NCI-H748 (cell line): Measurements from ENCODE around the gene PRKCQ.

ENCODE experiments used
- DNase-seq: peaks from one replicate; lab custom pipeline; 2025; ENCODE audit not compliant: unreplicated experiment; lab: John Stamatoyannopoulos, UW

The PRKCQ gene

DNA sequence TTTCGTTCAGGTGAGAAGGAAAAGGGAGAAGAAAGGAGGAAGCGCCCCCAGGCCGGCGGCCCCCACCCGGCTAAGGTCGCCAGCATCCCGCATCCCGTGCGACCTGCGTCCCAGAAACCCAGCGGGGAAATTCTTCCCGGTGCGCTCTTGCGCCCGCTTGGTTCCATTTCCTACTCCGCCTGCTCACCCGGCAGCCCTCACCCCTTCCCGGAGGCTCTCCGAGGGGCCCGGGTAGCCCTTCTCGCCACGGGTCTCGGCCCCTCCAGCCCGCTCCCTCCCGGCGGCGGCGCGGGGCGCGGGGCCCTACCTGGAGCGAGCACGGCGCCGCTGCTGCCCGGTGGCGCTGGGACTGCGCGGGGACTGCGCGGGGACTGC is at the start of gene PRKCQ:
PRKCQ (minus strand) TSS at position 373 of the 375 bp plus-strand sequence. CDS start 65,141 bp downstream, outside the sequence.
- DNase-seq = peak; percentile 18

DNA sequence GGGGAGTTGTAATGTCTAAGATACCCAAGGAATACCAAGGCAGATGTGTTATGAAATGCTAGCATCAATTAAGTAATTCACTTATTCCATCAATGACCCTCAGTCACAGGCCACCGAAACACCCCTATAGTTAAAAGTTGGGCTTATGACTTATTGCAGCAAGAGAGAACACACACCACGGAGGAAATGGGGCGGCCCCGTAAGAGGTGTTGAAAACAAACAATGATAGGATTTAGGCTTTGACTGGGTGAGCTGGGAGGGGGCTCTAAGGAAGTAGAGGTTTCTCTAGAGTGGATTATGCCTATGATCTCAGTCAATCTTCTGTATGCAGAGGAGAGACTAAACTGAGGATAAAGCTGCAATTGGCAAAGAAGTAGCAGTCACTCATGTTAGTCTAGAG is 45.4 kb upstream of the PRKCQ start:
- DNase-seq = no peak

DNA sequence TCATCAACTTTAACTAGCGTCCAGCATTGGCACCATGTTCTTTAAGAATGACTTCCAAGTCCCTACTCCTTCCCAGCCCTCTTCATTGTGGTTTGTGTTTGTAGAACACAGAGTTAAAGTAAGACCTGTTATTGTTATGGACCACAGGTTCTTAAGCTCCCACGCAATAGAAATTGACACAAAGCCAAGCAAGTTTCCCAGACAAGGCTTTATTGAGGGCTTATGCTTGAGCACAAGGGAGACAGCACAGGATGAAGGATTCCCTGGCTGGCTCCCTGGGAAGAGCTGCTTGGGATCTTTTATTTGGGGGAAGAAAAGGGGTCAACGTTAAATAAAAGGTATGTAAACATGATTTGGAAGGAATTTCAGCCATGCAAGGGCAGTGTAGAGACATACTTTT is 44.3 kb upstream of the PRKCQ start:
- DNase-seq = no peak

GRCh38 chr10:6622921-6623320 is 42.8 kb upstream of the PRKCQ start:
- DNase-seq = no peak

- no peak for DNase-seq
These were observed 41.5 kb upstream of the PRKCQ start for GRCh38 chr10:6621536-6621935.

- DNase-seq = no peak
These were observed 39.6 kb upstream of the PRKCQ start for GRCh38 chr10:6619660-6620059.

DNA sequence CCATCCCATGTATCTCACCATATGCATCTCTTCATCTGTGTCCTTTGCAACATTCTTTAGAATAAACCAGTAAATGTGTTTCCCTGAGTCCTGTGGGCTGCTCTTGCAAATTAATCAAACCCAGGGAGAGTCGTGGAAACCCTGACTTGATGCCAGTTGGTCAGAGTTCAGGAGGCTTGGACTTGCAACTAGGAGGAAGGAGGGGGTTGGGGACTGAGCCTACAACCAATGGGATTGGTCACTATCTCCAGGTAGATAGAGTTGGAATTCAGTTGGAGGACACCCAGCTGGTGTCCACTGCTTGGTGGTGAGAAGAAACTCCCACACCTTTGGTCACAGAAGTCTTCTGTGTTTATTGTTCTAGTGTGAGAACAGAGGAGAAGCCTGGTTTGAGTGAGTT is 38.3 kb upstream of the PRKCQ start:
- no peak for DNase-seq

- DNase-seq = no peak
These were observed 37.4 kb upstream of the PRKCQ start for GRCh38 chr10:6617309-6618076.

- DNase-seq = no peak
These were observed 35.9 kb upstream of the PRKCQ start for GRCh38 chr10:6615971-6616370.

DNA sequence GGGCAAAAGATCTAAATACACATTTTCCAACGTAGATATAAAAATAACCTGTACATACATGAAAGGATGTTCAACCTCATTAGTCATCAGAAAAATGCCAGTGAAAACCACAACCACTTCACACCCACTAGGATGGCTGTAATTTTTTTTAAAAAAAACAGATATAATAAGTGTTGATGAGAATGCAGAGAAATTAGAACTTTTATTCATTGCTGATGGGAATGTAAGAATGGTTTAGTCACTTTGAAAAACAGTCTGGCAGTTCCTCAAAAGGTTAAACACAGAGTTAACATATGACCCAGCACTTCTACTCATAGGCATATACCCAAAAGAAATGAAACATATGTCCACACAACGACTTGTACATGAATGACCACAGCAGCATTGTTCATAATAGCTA is 32.3 kb upstream of the PRKCQ start:
- DNase-seq = no peak

DNA sequence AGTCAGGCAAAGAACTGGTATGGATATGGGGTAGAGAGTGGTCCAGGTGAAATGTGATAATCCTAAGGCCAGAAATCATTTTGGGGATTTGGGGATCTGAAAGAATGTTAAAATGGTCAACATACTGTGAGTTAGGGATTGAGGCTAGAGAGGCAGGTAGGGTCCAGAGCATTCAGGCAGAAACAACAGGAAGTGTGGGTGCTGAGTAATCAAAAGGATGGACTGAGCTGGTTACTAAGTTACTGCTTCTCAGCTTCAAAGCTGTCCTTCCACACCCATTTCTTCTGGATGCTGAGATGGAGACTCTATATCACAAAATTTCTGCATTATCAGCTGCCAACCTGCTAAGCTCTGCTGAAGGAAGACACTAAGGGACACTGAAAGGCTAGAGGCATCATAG is 30.6 kb upstream of the PRKCQ start:
- DNase-seq = no peak

- DNase-seq = no peak
These were observed 29.5 kb upstream of the PRKCQ start for GRCh38 chr10:6609625-6610024.

- no peak for DNase-seq
These were observed 27.7 kb upstream of the PRKCQ start for GRCh38 chr10:6607778-6608177.

DNA sequence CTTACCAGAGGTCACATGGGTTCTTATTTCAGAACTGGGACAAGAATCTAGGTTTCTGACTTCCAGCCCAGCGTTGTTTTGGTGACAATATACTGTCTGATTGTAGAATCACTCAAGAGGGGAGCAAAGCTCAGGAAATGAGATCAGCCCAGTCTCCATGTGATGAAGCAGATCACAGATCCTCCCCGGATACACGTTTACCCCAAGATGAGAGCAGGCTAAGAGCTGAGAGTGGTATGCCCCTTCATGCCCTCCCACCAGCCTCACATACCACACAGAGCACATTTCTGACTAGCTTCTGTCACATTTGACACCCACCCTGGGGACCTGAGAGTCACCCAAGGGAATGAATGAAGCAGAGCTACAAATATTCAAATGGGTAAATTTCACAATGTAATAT is 27.1 kb upstream of the PRKCQ start:
- no peak for DNase-seq

- DNase-seq = no peak
These were observed 23.4 kb upstream of the PRKCQ start for GRCh38 chr10:6603142-6604125.

DNA sequence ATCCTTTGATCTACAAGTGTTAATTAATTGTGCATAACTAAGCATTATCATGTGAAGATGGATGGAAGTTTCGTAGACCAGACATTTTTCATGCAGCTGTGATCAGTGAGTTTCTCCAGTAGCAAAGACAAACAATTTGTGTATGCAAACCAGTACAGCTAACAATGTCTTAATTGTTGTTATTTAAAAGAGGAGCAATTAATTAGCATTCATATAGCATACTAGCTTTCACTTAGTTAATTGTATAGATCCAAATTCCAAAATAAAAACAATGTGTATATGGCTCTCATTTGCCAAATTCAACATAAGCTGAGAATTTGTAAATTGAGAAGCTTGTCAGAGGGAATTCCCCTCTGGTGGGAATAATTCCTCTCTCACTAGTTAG is 22.6 kb upstream of the PRKCQ start:
- no peak for DNase-seq

GRCh38 chr10:6602026-6602699 is 22.1 kb upstream of the PRKCQ start:
- DNase-seq = no peak

GRCh38 chr10:6601246-6601805 is 21.2 kb upstream of the PRKCQ start:
- no peak for DNase-seq

DNA sequence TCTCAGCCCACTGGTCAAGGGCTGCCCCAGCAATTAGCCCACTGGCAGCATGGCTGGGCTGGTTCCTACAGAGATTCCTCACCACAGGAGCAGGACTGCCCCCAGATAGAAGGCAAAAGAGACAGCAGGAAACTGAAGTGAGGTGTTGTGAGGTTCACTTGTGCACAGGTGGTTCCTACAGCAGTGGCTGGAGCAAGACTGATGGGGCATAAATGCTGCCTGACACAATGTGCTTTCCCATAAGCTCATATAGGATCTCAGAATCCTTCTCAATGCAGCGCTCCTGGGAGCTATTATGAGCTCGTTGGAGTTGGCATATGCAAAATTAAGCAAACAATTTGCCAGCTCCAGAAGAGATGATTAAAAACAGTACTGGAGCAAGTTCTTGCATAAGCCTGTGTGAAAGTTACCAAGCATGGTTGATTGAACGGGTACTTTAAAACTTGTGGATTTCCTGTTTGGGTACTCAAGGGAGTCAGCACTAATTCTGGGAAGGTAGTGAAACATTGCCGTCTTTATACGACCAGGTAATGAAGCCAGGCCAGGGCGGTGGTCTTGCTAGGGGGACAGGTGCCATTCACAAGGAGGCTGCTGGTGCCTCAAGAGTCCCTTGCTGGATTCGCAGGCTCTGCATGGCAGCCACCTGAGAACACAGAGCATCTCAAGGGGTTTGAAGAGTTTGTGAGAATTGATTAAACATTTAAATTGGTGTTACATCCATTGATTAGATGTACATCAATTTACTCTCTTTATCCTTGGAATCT is 20.3 kb upstream of the PRKCQ start:
- no peak for DNase-seq

- no peak for DNase-seq
These were observed 18.6 kb upstream of the PRKCQ start for GRCh38 chr10:6598679-6599078.

DNA sequence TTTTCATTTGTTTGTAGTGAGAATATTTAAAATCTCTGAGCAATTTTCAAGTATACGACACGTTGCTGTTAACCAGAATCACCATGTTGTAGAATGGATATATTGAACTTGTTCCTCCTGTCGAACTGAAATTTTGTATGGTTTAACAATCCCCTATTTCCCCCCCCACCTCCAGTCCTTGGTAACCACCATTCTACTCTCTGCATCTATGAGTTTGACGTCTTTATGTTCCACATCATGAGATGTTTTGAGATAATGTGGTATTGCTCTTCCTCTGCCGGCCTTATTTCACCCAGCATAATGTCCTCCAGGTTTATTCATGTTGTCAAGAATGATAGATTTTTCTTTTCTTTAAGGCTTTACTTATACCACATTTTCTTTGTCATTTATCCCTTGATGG is 17.4 kb upstream of the PRKCQ start:
- no peak for DNase-seq
